Fibroblast of gingiva (primary cell): ENCODE measurements around the gene NPY2R.

Experiments used
- DNase-seq: peaks from one replicate; pipeline ENCODE4 v3.0.0-alpha.2; 2011; ENCODE audit warnings: low read depth

Gene NPY2R

GRCh38 chr4:155249016-155249566 is 40.7 kb downstream of the NPY2R start:
- DNase-seq, result no peak

DNA sequence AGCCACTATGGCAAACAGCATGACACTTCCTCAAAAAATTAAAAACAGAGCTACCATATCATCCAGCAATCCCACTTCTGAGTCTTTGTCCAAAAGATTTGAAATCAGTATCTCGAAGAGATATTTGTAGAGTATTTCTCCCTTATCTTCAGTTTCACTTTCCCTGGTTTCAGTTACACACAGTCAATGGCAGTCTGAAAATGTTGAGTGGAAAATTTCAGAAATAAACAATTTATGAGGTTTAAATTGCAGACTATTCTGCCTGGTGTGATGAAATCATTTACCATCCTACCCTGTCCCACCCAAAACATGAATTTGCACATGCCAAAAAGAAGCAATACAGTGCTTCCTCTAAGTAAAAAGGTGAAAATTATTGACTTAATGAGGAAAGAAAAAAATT is 43.9 kb downstream of the NPY2R start:
- DNase-seq, result no peak

DNA sequence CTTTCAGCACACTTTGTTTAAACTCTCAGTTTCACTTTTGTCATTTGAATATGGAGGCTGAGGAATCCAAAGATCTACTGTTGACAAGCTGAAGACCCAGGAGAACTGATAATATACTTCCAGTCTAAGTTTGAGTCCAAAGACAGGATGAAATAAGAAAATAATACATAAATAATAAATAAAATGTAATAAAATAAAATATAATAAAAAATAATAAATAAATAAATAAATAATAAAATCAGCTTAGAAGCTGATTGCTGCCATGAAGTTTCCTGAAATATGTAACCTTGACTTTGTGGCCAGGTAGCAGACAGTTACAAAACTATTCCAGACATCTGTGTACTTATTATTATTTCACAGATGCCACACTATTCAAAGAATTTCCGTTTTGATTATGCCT is 55.0 kb downstream of the NPY2R start:
- no peak for DNase-seq

GRCh38 chr4:155265113-155265512 is 56.7 kb downstream of the NPY2R start:
- no peak for DNase-seq
